K562 (cell line): ENCODE data around the gene LRRC74B. TPM values are rescaled to one million over a fixed set of nuclear protein-coding genes. Genes with fewer than 3 reads are reported as not detected.

Experiments
- CBX5 ChIP-seq: IDR thresholded peaks from 2 replicates; pipeline ENCODE4 v1.6.1; 2014; ENCODE audit warnings: low read depth, borderline replicate concordance
- FOXJ2 ChIP-seq: fragments of 200-800 bp; sonication (Bioruptor generic); IDR thresholded peaks from 2 replicates; pipeline ENCODE4 v1.6.1; 2016; ENCODE audit warnings: missing genetic modification characterization, missing compliant biosample characterization
- GATA2 ChIP-seq: sonication (generic); formaldehyde crosslinking; IDR thresholded peaks from 2 replicates; pipeline ENCODE4 v1.4.0; 2020; ENCODE audit warnings: mild to moderate bottlenecking, missing genetic modification reagents
- PTBP1 ChIP-seq: fragments of 200-400 bp; formaldehyde crosslinking; IDR thresholded peaks from 2 replicates; pipeline ENCODE4 v1.6.1; 2017; ENCODE audit warnings: low read depth, low read length
- RAD51 ChIP-seq: fragments of 450-650 bp; IDR thresholded peaks from 2 replicates; pipeline ENCODE4 v1.7.1; 2016; ENCODE audit warnings: low read depth, mild to moderate bottlenecking, borderline replicate concordance
- SMARCE1 ChIP-seq: fragments of 450-650 bp; IDR thresholded peaks from 2 replicates; pipeline ENCODE4 v1.7.1; 2016; ENCODE audit warnings: mild to moderate bottlenecking
- SREBF1 ChIP-seq: fragments of 150-350 bp; IDR thresholded peaks from 2 replicates; pipeline ENCODE4 v1.6.1; 2014; ENCODE audit warnings: antibody characterized with exemption, low read depth, low read length, borderline replicate concordance
- TARDBP ChIP-seq: fragments of 450-650 bp; IDR thresholded peaks from 2 replicates; pipeline ENCODE4 v1.6.1; 2016
- ZBED1 ChIP-seq: IDR thresholded peaks from 2 replicates; pipeline ENCODE4 v1.6.1; 2014
- ZNF134 ChIP-seq: fragments of 250-450 bp; sonication (Bioruptor Pico); conservative IDR thresholded peaks from 2 replicates; pipeline ENCODE4 v1.4.0; 2020
- ZNF165 ChIP-seq: fragments of 250-450 bp; sonication (Bioruptor Pico); IDR thresholded peaks from 2 replicates; pipeline ENCODE4 v1.4.0; 2020; ENCODE audit warnings: borderline replicate concordance
- ZNF224 ChIP-seq: sonication (generic); formaldehyde crosslinking; IDR thresholded peaks from 2 replicates; pipeline ENCODE4 v1.8.0; 2022; ENCODE audit warnings: mild to moderate bottlenecking, missing genetic modification reagents
- ZNF23 ChIP-seq: fragments of 250-450 bp; sonication (Bioruptor Pico); IDR thresholded peaks from 2 replicates; pipeline ENCODE4 v1.4.0; 2020; ENCODE audit warnings: mild to moderate bottlenecking
- ZNF408 ChIP-seq: fragments of 250-450 bp; sonication (Bioruptor Pico); IDR thresholded peaks from 2 replicates; pipeline ENCODE4 v1.4.0; 2020; ENCODE audit warnings: low read depth, mild to moderate bottlenecking, moderate library complexity
- ZNF668 ChIP-seq: fragments of 250-450 bp; sonication (Bioruptor Pico); IDR thresholded peaks from 2 replicates; pipeline ENCODE4 v1.8.0; 2022; ENCODE audit warnings: mild to moderate bottlenecking, inconsistent platforms
- polyA plus RNA-seq, 8 experiments: library from polyadenylated mRNA; depleted of rRNA in 4 of 8; stranded (reverse) in 5 of 8; unstranded in 3 of 8; fragments of >200 nt; fragmentation: Nextera tagmentation in 2 of 8; fragmentation: Illumina TruSeq in 1 of 8; extraction: Ambion mirVana in 2 of 8; extraction: Trizol in 1 of 8; gene quantifications; 2 replicates each; pipeline versions ENCODE4 v1.2.1 to v1.2.3, GENCODE V29; 2011 to 2014; ENCODE audit warnings: inconsistent platforms in 1 of 8, missing spikeins in 1 of 8
- total RNA-seq, 7 experiments: library from RNA; depleted of rRNA in 6 of 7; stranded (reverse); fragments of >200 nt in 6 of 7; fragmentation: Illumina TruSeq in 2 of 7; extraction: Trizol in 2 of 7; gene quantifications; 2 replicates each; pipeline versions ENCODE4 v1.2.1 to v1.2.3, GENCODE V29; 2011 to 2021; ENCODE audit warnings: low replicate concordance in 1 of 7
- TF ChIP-seq, protein P1 (sequence below): fragments of 250-450 bp; sonication (Bioruptor Pico); IDR thresholded peaks from 2 replicates; pipeline ENCODE4 v1.5.0; 2020; ENCODE audit warnings: mild to moderate bottlenecking, borderline replicate concordance
- TF ChIP-seq, protein P2 (sequence below), 2 experiments: IDR thresholded peaks; 2 replicates each; pipeline ENCODE4 v1.6.1; 2012; ENCODE audit warnings: improper control_type of control experiment in 2 of 2, low read depth in 2 of 2, low read length in 2 of 2, borderline replicate concordance in 1 of 2
- TF ChIP-seq, protein P3 (sequence below): fragments of 250-450 bp; sonication (Bioruptor Pico); IDR thresholded peaks from 2 replicates; pipeline ENCODE4 v1.5.1; 2021; ENCODE audit warnings: mild to moderate bottlenecking
- TF ChIP-seq, protein P4 (sequence below): fragments of 450-650 bp; formaldehyde crosslinking; conservative IDR thresholded peaks from 2 replicates; pipeline ENCODE4 v1.4.0; 2022; ENCODE audit warnings: mild to moderate bottlenecking, missing genetic modification characterization

Gene LRRC74B
- total and polyA plus RNA-seq, 9 of the 15 experiments (the other 6 are each of a cell fraction or from before 2014, with no cell fraction given), result not detected

DNA sequence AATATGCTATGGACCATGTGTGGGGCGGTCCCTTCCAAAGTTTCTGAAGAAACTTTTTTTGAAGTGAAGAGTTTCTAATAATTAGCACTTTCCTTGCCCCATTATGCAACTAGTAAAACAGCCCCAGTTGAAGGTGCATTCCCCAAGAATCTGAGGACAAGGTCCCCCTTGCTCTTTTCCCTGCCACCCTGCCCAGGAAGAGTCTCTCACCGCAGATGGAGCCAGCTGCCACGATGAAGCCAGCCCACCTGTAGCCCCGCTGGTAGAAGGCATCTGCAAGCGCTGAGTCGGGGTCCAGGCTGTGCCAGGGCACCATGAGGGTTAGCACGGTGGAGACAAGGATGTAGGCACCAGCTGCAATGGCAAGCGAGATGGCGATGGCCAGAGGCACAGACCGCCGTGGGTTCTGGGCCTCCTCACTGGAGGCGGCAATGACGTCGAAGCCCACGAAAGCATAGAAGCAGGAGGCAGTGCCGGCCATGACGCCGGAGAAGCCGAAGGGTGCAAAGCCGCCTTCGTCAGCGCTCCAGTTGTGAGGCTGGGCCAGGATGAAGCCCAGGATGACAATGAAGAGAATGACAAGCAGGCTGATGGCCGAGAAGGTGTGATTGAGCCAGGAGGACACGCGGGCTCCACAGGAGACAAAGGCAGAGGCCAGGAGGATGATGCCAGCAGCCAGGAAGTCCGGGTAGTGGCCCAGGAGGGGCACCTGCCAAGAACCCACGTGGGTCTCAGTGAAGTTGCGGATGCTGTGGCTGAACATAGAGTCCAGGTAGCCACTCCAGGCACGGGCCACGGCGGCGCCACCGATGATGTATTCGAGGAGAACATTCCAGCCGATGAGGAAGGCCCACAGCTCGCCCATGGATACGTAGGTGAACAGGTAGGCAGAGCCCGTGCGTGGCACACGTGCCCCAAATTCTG is 14.9 kb upstream of the LRRC74B start (continued):
- TF ChIP-seq PTBP1 (no peak), ZBED1 (no peak), SREBF1 (no peak), ZNF23 (CRISPR knock-in tag) (no peak), ZNF224 (no peak), FOXJ2 (tag) (no peak), RAD51 (no peak), CBX5 (no peak), ZNF165 (CRISPR knock-in tag) (peak; percentile 70; the same call in 1 of the 2 replicates), GATA2 (CRISPR knock-in tag) (no peak), ZNF668 (CRISPR knock-in tag) (no peak), ZNF408 (CRISPR knock-in tag) (no peak), SMARCE1 (no peak), TARDBP (no peak), ZNF134 (CRISPR knock-in tag) (no peak)
- TF ChIP-seq, protein P1, sequence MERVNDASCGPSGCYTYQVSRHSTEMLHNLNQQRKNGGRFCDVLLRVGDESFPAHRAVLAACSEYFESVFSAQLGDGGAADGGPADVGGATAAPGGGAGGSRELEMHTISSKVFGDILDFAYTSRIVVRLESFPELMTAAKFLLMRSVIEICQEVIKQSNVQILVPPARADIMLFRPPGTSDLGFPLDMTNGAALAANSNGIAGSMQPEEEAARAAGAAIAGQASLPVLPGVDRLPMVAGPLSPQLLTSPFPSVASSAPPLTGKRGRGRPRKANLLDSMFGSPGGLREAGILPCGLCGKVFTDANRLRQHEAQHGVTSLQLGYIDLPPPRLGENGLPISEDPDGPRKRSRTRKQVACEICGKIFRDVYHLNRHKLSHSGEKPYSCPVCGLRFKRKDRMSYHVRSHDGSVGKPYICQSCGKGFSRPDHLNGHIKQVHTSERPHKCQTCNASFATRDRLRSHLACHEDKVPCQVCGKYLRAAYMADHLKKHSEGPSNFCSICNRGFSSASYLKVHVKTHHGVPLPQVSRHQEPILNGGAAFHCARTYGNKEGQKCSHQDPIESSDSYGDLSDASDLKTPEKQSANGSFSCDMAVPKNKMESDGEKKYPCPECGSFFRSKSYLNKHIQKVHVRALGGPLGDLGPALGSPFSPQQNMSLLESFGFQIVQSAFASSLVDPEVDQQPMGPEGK (CRISPR knock-in tag), result no peak
- TF ChIP-seq, protein P2, sequence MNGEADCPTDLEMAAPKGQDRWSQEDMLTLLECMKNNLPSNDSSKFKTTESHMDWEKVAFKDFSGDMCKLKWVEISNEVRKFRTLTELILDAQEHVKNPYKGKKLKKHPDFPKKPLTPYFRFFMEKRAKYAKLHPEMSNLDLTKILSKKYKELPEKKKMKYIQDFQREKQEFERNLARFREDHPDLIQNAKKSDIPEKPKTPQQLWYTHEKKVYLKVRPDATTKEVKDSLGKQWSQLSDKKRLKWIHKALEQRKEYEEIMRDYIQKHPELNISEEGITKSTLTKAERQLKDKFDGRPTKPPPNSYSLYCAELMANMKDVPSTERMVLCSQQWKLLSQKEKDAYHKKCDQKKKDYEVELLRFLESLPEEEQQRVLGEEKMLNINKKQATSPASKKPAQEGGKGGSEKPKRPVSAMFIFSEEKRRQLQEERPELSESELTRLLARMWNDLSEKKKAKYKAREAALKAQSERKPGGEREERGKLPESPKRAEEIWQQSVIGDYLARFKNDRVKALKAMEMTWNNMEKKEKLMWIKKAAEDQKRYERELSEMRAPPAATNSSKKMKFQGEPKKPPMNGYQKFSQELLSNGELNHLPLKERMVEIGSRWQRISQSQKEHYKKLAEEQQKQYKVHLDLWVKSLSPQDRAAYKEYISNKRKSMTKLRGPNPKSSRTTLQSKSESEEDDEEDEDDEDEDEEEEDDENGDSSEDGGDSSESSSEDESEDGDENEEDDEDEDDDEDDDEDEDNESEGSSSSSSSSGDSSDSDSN (IDR thresholded peaks at IDR 0.05; ENCODE audit: borderline replicate concordance in 1 of 2, low read depth in 2 of 2, low read length in 2 of 2), result no peak
- TF ChIP-seq, protein P3, sequence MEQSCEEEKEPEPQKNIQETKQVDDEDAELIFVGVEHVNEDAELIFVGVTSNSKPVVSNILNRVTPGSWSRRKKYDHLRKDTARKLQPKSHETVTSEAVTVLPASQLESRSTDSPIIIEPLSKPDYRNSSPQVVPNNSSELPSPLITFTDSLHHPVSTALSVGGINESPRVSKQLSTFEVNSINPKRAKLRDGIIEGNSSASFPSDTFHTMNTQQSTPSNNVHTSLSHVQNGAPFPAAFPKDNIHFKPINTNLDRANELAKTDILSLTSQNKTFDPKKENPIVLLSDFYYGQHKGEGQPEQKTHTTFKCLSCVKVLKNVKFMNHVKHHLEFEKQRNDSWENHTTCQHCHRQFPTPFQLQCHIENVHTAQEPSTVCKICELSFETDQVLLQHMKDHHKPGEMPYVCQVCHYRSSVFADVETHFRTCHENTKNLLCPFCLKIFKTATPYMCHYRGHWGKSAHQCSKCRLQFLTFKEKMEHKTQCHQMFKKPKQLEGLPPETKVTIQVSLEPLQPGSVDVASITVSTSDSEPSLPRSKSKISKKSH (CRISPR knock-in tag), result 0 out of 2 replicates have a peak, but pooled peaks have one; percentile 8
- TF ChIP-seq, protein P4, sequence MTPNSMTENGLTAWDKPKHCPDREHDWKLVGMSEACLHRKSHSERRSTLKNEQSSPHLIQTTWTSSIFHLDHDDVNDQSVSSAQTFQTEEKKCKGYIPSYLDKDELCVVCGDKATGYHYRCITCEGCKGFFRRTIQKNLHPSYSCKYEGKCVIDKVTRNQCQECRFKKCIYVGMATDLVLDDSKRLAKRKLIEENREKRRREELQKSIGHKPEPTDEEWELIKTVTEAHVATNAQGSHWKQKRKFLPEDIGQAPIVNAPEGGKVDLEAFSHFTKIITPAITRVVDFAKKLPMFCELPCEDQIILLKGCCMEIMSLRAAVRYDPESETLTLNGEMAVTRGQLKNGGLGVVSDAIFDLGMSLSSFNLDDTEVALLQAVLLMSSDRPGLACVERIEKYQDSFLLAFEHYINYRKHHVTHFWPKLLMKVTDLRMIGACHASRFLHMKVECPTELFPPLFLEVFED, result peak; percentile 60; the same call in 1 of the 2 replicates
